Effector CD4-positive, alpha-beta T cell (primary cell): ENCODE results near the gene GLS.
"Not testable (repeated sequence)": the region's sequence is repeated elsewhere in the genome, so short reads cannot be mapped to it uniquely, and the experiment has no call there.

Experiments used
- DNase-seq: peaks from one replicate; pipeline ENCODE4 v3.0.0-alpha.2; 2020
- total RNA-seq: gene quantifications from one replicate; lab custom pipeline; 2026; lab: John Stamatoyannopoulos, UW

GLS gene
- total RNA-seq: 430 reads per million, percentile 97 among the genes with 10 or more reads in this experiment

DNA sequence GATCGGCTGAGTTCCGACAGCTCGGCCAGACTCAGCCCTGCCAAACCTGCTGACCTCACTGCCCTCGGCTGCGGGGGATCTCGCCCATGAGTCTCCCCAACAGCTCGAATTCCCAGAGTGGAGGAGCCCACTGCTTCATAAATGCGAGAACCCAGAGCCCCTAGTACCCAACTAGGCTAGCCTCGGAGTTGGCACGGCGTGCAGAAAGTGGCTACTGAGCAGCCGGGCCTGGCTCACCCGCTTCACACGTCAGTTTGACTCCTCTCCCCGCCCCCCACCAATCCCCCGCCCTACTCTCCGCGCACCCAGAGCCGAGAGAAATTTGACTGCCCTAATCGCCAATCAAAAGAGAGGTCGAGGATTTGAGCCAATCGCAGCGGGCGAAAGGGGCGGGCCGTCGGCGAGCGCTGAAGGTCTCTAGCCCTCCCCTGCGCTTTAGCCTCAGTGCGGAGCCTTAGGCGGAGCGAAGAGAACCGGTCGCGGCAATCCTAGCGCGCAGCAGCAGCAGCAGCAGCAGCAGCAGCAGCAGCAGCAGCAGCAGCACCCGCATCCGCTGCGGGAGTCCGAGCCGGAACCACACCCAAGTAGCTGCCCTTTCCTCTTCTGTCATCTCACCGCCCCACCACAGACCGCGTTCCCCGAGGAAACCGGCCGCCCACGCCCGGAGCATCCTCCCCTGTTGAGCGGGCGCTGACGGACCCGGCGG lies at the start of gene GLS:
TSS of gene GLS (plus strand) at position 444 of the 706 bp plus-strand sequence. CDS start 264 bp downstream, outside the sequence.
- DNase-seq: peak; percentile 94

DNA sequence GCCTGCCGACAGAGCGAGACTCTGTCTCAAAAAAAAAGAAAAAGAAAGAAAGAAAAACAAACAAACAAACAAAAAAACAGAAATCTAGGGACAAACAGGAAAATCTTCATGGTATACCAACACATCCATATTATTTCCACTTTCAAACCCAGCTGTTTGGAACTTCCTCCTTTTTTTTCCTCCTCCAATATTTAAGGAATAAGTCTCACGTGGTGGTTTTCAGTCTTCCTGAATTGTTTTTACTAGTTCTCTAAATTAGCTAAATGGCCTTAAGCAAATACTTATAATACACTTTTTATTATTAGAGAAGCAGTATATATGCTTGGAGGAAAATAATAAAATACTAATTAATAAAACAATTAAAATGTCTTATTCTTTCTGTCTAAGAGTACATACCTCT lies 48.7 kb upstream of the GLS start:
- DNase-seq: no peak

DNA sequence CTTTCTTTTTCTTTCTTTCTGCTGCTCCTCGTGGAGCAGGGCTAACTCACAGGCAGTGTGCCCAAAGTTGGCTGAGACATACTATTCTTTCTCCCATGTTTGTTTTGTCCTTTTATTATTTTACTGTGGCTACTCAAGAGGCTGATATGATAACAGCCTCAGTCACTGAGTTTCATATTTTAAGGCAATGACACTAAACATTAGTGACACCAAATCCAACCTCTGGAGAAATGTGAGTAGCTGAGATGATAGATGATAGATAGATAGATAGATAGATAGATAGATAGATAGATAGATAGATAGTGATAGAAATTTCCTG lies 45.8 kb upstream of the GLS start:
- DNase-seq: no peak

DNA sequence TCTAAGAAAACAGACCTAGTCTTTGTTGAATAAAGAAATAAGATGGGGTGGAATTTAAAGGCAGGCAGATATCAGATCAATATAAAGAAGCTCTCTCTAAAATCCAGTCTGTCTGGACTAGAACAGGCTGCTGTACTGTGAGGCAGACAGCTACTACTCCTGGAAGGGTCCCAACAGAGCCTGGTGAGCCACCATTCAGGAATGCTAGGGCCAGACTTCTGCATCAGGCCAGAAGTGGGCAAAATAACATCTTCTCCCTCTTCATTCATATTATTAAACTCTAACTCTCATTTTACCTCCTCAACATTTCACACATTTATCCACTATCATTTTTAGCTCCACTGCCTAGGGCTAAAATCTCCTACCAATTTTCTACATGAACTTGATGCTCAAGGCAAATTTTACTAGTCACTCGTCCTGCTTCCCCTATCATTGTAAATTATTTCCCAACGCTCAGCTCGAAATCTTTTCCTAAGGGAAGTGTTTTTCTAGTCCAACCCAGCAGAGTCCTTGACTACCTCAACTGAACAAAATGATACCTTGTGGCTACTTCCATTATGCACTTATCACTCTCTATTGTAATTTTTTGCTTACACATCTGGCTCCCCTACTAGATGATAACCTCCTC lies 45.2 kb upstream of the GLS start:
- no peak for DNase-seq

DNA sequence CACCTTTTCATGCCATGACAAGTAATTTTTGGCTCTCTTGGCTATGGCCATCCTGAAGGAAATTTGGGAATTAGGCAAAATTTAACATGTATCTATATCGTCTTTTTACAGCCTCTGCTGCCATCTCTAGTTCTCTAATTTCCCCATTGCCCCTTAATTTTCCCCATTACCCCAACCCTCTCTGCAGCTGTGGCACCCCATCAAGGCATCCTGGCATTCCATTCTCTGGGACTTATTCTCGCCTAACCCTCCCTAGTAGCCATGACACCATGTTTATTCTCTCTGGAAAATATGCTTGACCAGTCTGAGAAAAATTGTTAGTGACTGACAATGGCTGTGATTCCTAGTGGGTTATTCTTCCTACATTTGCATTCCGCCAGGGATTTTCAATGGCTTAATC lies 43.9 kb upstream of the GLS start:
- DNase-seq: no peak

DNA sequence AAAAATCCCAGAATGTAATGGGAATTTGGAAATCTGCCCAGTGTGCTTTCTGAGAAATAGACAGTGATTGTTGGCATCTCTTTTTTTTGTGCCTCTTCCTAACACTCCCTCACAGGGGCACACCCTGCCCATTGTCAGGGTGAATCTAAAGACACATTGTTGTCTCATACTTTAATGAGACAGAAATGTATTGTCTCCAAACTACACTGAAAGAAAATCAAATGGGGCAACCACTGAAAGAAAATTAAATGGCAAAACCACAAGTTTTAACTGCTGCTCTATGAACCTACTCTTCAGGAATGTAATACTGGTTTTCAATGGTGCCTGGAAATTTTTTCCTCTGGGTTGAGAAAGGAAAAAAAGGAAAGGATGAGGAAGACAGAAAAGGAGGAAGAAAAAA lies 43.2 kb upstream of the GLS start:
- no peak for DNase-seq

DNA sequence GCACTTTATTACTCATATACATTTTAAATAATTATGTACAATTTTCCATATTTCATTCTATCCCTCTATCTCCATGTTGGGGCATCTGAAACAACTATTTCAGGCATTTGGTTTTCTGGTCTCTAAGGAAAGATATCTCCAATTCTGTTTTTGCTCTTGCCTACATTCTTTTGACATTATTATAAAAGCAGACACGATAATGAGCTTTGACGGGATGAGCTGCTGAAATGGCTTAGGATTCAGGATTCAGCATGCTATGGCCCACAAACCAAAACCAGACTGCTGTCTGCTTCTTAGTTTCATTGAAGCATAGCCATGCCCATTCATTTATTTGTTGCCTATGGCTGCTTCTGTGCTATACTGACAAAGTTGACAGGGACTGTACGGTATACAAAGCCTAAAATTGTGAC lies 42.7 kb upstream of the GLS start:
- DNase-seq: no peak

DNA sequence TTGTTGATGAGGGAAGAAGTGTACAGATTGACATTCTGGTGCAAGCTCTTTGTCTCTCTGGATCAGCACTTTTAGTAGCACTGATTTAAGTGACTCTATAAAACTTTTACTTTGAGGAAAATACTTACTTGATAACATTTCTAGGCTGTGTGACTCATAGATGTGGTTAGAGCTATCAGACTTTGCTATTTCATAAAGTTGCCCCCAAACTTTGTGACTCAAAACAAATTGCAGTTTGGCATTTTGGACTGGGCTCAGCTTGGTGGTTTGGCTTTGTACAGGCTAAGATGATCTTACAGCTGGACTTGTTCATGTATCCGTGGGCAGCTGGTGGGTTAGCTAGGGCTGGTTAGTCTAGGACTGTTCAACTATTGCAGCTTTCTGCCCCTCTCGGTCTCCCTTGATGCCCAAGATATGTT lies 42.1 kb upstream of the GLS start:
- no peak for DNase-seq

DNA sequence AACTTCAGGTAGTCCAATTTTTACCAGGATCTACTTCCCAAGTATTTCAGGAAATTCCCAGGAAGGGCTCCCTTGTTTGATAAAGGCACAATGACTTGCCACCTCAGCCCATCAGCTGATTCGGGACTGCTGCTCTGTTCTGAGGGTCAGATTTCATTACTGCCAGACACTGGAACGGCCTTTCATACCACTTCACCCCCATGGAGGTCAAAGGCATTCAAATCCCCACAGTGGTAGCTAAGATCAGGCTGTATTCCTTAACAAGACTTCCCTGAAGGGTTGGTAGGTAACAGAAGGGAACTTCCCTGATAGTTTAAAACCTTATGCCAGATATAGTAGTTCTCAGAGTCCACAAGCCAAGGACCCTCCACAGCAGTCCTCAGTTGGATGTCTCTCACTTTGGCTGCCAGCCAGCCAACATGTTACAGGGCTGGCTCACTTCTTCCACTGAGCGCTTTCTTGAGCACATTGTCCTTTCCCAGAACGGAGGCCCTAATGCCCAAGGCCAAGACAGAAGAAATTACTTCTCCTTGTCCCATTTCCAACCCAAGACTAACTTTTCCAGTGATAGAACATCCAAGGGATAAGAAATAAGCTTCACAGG lies 40.0 kb upstream of the GLS start:
- no peak for DNase-seq

DNA sequence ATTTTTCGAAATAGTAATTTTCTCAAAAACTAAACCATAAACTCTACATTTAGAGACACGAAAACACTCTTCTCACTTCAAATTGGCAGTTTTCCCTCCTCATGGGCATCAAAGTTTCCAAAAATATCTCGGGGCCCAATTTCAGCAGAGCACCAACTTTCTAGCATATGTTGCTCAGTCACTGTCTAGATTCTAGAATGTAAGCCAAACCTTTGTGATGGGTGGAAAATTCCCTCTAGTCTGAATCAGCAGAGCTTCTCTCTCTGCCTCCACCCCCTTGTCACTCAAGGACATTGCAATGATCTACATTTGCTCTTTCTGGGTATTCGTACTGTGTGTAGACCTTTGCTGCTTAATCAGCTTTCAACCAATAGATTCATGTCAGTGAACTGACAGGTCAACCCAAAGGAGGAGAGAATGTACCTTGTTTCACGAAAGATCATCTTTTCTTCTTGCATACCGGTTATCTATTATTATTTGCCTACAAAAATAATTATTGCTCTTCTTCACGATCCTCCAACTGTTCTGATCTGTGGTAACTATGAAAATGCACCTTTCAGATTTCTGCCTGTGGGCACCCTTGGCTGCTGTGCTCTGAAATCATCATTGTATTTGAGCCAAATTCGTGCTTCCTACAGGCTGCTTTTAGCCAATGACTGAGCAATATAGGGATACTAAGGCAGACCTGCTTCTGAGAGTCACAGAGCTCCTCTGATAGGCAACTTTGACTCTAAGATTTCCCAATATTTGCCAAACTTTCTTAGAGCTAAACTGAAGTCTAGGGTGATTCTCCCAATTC lies 38.7 kb upstream of the GLS start:
- no peak for DNase-seq

DNA sequence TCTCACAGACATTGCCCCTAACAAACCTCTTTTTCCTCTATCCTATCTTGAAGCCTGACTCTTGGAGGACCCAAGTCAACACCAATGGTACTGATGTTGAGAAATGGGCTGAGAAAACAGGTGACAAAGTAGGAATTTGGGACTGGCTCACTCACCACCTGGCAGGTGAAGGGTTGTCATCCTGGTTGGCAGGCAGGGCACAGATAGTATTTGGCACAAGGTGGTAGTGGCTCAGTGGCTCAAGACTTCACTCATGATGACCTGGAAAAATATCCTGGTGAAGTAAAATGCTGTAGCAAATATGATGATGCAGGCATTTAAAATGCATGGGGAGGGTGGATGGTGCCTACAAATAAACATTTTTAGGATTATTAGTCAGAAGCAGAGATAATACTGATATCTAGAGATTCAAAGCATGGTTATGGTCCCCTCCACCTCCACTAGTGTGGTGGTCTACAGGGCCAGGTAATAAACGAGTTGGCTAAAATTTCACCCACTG lies 38.0 kb upstream of the GLS start:
- DNase-seq: no peak

DNA sequence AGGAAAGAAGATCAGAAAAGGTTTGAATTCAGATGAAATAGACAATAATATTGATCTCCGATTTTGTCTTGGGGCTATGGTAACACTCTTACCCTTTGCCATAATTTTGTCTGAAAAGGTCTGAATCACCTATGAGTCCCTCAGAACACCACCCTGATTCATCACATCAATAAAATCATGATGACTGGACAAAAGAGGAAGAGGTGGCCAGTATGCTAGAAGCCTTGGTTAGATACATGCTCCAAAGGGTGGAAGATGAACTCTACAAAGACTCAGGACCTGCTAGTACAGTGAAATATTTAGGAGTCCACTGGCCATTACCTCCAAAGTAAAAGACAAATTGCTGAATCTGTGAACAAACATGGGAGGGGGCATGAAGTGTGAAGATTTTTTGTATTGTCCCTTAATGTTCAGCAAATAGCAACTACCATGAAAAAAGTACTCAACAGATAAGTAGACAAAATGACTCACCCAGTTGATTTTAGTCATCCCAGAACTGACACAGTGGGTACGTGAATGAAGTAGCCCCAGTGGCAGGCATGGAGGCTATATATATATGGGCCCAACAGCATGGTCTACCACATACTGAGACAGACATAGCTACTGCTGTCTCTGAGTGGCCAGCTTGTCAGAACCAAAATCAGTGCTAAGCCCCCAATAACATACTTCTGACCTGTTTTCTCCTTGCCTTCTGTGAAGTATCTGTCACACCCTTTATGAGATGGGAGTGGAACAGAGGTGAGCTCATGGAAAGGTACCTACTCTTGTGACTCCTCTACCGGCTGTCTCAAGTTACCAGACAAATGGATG lies 36.5 kb upstream of the GLS start:
- no peak for DNase-seq

DNA sequence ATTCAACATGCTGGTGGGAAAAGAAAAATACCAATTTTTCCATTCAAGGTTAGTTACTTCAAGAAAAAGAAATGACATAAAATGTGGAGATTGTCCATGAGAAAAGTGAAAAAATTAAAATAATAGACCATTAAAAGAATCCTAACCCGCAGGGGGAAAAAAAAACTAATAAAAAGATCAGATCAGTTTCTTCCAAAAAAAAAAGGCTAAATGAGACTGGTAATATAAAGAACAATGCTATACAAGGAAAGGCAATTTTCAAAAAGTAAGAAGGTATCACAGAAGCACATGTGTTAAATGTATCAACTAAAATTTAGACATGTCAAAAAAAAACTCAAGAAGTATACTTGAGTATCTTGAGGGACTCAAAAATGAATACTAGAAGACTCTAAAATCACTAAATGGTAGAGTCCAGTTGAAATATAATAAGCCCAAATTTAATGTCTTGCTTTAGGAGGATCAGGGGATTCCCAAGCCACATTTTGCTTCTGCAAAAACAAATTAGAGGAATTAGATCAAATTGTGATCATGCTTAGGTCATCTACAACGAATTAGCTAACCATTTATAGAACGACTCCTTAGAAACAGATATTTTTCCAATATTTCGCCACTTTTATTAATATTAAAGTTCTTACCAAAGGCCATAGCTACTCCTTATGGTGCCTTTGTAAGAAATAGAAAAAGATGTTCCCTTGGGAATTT lies 35.8 kb upstream of the GLS start:
- no peak for DNase-seq

DNA sequence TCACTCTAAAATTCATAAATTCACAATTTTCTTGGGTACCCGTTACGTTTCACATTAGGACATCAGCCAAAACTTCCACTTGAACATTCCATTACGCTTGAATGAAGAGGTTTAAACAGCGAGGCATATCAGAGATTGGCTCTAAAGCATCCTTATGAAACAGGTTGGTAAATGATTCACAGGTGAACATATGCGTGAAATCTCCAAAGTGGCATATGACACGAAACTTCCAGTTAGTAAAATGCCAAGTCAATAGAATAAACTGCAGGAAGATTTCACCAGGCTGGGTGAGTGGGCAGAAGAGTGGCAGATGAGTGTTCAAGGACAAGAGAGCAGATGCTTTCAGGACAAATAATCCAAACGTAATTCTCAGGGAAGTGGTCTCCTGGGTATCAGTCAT lies 33.9 kb upstream of the GLS start:
- no peak for DNase-seq

DNA sequence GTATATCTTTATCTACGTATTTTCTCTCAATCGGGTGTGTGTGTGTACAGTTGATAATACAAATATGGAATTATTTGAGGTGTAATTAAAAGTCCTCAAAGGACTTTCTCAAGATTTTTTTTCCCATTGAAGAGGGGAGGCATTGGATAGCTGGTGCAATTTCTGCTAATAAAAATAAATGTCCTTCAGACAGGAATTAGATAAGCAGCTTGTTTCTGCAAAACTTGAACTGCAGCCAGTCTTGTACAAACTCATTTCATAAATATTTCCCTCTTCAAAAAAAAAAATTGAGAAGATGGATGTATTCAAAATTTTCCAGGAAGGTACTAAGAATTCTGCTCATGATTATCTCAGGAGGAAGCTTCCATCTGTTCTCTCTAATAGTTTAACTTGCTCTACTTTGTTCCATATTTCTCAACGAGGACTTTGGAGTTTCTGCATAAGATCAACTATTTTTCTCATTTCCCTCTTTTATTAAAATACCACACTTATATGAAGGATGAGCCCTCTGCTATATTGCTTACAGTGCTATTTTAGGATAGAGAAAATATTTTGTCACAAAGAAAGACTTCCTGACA lies 33.0 kb upstream of the GLS start:
- DNase-seq: no peak

DNA sequence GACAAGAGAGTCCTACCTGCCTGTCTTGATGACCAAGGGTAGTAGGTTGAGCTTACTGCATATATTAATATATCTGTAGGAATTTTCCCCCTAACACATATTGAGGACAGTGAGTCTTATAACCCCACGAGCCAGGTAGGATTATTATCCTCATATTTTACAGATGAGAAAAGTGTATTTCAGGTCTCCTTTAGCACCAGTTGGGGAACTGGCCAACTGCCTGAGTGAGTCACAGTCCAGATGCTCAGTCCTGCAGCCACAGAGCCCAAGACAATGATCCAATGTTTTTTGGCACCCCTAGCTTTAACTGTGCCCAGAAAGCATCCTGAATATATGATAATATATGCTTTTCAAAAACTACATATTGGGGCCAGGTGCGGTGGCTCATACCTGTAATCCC lies 30.8 kb upstream of the GLS start:
- DNase-seq: no peak

DNA sequence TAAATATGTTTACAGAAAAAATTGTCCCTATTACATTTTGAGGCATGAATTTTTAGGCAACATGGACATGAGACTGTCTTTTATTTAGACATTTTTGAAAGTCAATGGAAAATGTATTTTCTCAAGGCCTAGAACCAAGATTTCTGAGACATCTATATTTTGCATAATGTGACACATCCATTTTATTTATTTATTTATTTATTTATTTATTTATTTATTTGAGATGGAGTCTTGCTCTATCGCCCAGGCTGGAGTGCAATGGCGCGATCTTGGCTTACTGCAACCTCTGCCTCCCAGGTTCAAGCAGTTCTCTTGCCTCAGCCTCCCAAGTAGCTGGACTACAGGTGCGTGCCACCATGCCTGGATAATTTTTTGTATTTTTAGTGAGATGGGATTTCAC lies 27.6 kb upstream of the GLS start:
- not testable (repeated sequence) for DNase-seq

DNA sequence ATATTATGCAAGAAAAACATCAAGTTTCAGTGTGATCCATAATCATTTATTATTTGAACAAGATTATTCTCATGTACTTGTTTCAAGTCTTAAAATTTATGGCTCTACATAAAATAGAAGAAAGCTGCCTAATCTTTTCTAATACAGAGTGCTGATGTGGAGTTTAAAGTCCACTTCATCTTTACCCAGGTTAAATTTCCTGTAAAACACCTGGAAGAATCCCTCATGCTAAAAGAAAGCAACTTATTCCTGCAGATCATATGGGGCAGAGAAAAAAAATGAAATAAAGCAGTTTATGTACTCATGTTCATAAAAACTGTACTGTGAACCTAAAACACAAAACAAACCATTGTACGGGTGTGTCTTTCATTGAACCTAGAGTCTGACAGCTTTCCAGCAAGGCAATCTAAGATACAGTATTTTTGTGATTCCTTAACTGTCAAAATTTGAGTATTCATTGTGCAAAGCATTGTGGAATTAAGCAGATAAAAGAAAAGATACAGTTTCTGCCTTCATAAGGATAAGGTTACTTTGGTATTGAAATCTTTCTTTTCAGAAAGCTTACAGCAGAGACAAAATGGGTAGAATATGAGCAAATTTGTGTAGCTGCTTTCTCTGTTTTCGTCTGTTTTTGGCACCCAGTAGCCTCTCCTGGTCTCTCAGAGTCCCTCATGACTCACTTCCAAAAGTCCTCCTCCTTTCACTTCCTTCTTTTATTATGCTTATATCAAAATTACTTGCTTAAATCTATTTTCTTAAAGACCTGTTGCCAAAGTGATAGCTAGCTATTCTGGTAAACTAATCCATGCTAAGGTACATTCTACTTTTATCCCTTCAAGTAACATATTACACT lies 26.9 kb upstream of the GLS start:
- no peak for DNase-seq

DNA sequence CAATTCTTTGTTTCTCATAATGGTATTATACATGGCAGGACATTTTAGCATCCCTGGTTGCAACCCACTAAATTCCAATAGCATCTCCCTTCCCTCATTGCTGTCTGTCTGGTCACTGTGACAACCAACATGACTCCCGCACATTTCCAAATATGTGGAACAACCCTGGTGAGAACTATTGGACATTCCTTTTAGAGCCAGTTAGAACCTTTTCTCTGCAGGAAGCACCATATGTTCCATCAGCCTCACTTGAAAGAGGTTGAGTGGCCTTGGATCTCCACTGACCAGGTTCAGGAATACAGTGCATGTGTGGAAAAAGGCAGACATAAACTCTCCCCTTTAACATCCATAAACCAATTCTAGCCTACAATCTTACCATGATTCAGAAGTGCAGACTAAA lies 25.9 kb upstream of the GLS start:
- DNase-seq: no peak

DNA sequence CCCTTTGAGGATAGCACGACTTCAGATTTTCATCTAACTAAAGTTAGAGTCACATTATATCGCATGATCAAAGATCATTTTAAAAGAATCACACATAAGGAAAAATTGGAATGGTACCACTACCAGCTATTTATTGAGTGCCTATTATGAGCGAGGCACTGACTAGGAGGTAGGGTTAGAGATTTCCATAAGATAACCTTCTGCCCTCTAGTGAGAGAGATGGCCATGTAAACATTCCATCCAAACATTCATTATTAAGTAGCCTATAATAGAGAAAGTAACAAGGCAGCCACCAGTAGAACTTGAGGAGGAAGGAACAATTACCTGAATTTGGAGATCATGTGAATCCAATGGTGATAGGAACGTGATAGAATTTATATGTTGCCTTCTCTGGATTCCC lies 25.4 kb upstream of the GLS start:
- no peak for DNase-seq

DNA sequence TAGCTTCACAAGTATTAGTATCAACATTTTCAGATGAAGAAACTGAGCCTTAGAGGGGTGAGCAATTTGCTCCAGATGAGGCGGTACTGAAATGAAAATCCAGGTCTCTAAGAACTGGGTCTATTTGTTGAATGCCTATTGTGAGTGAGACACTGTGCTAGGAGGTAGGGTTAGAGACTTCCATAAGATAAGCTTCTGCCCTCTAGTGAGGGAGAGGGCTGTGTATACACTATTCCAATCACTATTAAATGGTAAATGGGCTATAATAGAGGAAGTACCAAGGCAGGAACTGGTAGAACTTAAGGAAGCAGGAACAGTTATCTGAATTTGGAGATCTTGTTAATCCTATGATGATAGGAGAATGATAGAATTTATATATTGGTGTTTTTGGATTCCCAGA lies 23.6 kb upstream of the GLS start:
- DNase-seq: no peak
